Sigmoid colon (tissue), 7 donors: ENCODE measurements around the gene ATXN10. TPM values are rescaled to one million over a fixed set of nuclear protein-coding genes. Genes with fewer than 3 reads are reported as not detected.

Experiments
- DNase-seq: peaks from one replicate; pipeline ENCODE4 v3.0.0-alpha.2; 2019
- H3K27ac ChIP-seq, 4 donors: fragments of 200-600 bp; sonication (generic); one replicate each; pipeline ENCODE4 v1.5.1; 2016 to 2019; ENCODE audit warnings: mild to moderate bottlenecking in 1 of 4
- H3K27me3 ChIP-seq, 3 donors: fragments of 200-600 bp; sonication (generic); one replicate each; pipeline ENCODE4 v1.5.1; 2019; ENCODE audit warnings: mild to moderate bottlenecking in 1 of 3
- H3K36me3 ChIP-seq, 4 donors: fragments of 200-600 bp; sonication (generic); one replicate each; pipeline ENCODE4 v1.5.1; 2016 to 2019
- H3K4me1 ChIP-seq, 4 donors: fragments of 200-600 bp; sonication (generic); one replicate each; pipeline ENCODE4 v1.5.1; 2017 to 2019
- H3K4me3 ChIP-seq, 4 donors: fragments of 200-600 bp; sonication (generic); one replicate each; pipeline ENCODE4 v1.5.1; 2017 to 2019; ENCODE audit warnings: mild to moderate bottlenecking in 2 of 4, moderate library complexity in 1 of 4
- H3K9me3 ChIP-seq, 4 donors: fragments of 200-600 bp in 3 of 4; sonication (generic) in 3 of 4; one replicate each; pipeline versions ENCODE4 v1.5.1 to v1.6.1; 2013 to 2019
- EP300 ChIP-seq, 4 donors: sonication (generic); formaldehyde crosslinking; IDR thresholded peaks; one replicate each; pipeline ENCODE4 v1.6.1; 2017; ENCODE audit warnings: antibody characterized with exemption in 4 of 4
- POLR2A ChIP-seq, 2 donors: fragments of 450-650 bp; IDR thresholded peaks; one replicate each; pipeline ENCODE4 v1.6.1; 2016; ENCODE audit warnings: antibody characterized with exemption in 2 of 2, mild to moderate bottlenecking in 2 of 2, moderate library complexity in 2 of 2
- POLR2AphosphoS5 ChIP-seq, 4 donors: sonication (generic); formaldehyde crosslinking; IDR thresholded peaks; one replicate each; pipeline ENCODE4 v1.6.1; 2017; ENCODE audit warnings: antibody characterized with exemption in 4 of 4
- WGBS, 2 donors: extraction: QIAGEN DNeasy Blood & Tissue Kit; methylation state at CpG; one replicate each; pipeline ENCODE4 v1.1.7; 2013; 5-methylcytosine and 5-hydroxymethylcytosine counted together
- intact Hi-C: fragments of 100-400 bp; cut with DNase I; formaldehyde crosslinking; loops from one replicate; pipeline ENCODE4 v1.15.1; 2023
- polyA plus RNA-seq, 3 donors: library from polyadenylated mRNA; stranded (reverse); fragments of 200-250 nt; gene quantifications; one replicate each; pipeline ENCODE4 v1.2.3, GENCODE V29; 2013
- total RNA-seq, 4 donors: library from RNA; depleted of rRNA; stranded (reverse); fragments of >200 nt; gene quantifications; one replicate each; pipeline ENCODE4 v1.1.0, GENCODE V29; 2016
- TF ChIP-seq, protein P1 (sequence below), 4 experiments: fragments of 450-650 bp in 3 of 4; fragments of 200-600 bp in 1 of 4; IDR thresholded peaks; one replicate each; pipeline ENCODE4 v1.5.1; 2016 to 2019; ENCODE audit warnings: antibody characterized with exemption in 4 of 4, mild to moderate bottlenecking in 3 of 4, moderate library complexity in 2 of 4
- donor health status: healthy with polysubstance abuse.
- donor health status: Bipolar disorder and iron deficiency.
- donor health status: healthy.

The ATXN10 gene
- total and polyA plus RNA-seq, 7 donors, result 37.9 to 187 (median 160) TPM

DNA sequence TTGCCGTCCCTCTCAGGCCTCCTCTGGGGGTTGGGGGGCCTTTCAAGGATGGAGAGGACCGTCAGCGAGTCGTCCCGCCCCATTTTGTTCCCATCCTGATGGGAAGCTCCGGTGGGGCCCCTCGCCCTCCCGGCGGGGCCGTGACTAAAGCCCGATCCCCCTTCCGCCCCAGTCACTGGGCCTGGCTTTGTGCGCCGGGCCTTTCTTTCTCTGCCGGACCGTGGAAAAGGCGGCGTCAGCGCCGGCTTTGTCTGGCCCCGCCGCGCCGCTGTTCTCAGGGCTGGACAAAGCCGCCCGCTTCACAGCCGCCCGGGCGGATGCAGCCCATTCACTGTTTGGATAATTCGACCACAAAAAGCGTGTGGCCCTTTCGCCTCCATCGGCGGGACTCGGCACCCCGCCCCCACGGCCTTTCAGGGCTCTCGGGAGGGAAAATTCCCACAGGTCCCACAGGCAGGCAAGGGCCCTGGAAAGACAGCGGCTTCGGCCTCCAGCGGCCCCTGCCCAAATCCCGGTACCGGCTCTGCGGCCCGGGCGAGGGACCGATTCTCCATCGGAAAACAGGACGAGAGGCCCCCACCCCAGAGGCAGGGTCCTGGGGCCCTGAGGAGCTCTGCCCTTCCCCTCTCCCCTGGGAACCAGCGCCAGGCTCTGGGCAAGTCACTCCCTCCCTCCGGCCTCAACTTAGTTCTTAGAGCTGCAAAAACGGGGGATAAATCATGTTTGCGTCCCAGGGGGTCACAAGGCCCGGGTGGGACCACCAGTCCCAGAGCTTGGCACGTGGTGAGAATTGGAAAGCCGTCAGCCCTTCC, 218.1 kb downstream of the ATXN10 start:
- Histone ChIP-seq H3K4me3 (no peak overlapping the region), H3K4me1 (peaks cover 0 to 7% (median 2%) of the 10 kb centered on the region in 4 donors), H3K27ac (no peak overlapping the region), H3K36me3 (no peaks in the 10 kb centered on the region), H3K9me3 (no peaks in the 10 kb centered on the region), H3K27me3 (peaks cover 0 to 69% (median 34%) of the 10 kb centered on the region in 3 donors)
- 38 to 43% methylated on average over 56 of the region's 56 CpGs for WGBS, 2 donors
- TF ChIP-seq POLR2AphosphoS5 (IDR thresholded peaks at IDR 0.05) (no peak), POLR2A (IDR thresholded peaks at IDR 0.05) (no peak), EP300 (IDR thresholded peaks at IDR 0.05) (no peak)
- TF ChIP-seq, protein P1, sequence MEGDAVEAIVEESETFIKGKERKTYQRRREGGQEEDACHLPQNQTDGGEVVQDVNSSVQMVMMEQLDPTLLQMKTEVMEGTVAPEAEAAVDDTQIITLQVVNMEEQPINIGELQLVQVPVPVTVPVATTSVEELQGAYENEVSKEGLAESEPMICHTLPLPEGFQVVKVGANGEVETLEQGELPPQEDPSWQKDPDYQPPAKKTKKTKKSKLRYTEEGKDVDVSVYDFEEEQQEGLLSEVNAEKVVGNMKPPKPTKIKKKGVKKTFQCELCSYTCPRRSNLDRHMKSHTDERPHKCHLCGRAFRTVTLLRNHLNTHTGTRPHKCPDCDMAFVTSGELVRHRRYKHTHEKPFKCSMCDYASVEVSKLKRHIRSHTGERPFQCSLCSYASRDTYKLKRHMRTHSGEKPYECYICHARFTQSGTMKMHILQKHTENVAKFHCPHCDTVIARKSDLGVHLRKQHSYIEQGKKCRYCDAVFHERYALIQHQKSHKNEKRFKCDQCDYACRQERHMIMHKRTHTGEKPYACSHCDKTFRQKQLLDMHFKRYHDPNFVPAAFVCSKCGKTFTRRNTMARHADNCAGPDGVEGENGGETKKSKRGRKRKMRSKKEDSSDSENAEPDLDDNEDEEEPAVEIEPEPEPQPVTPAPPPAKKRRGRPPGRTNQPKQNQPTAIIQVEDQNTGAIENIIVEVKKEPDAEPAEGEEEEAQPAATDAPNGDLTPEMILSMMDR (IDR thresholded peaks at IDR 0.05), result no peak
- DNase-seq, result no peak
- intact Hi-C loops, result no loop called here

DNA sequence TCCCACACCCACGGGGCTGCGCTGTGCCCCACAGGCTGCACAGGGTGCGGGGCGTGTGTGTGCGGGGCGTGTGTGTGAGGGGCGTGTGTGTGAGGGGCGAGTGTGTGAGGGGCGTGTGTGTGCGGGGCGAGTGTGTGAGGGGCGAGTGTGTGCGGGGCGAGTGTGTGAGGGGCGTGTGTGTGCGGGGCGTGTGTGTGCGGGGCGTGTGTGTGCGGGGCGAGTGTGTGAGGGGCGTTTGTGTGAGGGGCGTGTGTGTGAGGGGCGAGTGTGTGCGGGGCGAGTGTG, 218.7 kb downstream of the ATXN10 start:
- Histone ChIP-seq H3K4me1 (peaks cover 0 to 7% (median 2%) of the 10 kb centered on the region in 4 donors), H3K27ac (no peak overlapping the region), H3K9me3 (no peaks in the 10 kb centered on the region), H3K36me3 (no peaks in the 10 kb centered on the region), H3K27me3 (peaks cover 0 to 66% (median 34%) of the 10 kb centered on the region in 3 donors), H3K4me3 (no peak overlapping the region)
- TF ChIP-seq, protein P1 (IDR thresholded peaks at IDR 0.05), result no peak
- TF ChIP-seq POLR2A (IDR thresholded peaks at IDR 0.05), result no peak
- no peak for TF ChIP-seq POLR2AphosphoS5 (IDR thresholded peaks at IDR 0.05)
- no peak for TF ChIP-seq EP300 (IDR thresholded peaks at IDR 0.05)
- intact Hi-C loops, result no loop called here
- WGBS, 2 donors, result 87 to 94% methylated on average over 26 of the region's 26 CpGs
- DNase-seq, result no peak

DNA sequence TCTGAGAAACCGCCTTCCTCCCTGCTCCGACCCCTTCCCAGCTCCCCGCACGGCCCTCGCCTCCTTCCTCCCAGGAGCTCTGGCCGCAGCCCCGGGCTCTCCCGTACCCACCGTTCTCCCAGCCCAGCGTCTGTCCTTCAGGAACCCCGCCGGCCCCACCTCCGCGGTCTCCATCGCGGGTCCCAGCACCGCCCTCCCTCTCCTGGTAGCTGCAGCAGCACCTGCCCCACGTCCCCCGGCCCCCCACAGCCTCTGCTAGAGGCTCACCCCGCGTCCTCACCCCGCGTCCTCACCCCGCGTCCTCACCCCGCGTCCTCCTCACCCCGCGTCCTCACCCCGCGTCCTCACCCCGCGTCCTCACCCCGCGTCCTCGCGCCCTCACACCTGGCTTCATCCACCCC, 219.4 kb downstream of the ATXN10 start:
- Histone ChIP-seq H3K4me3 (no peak overlapping the region), H3K4me1 (peaks cover 0 to 7% (median 2%) of the 10 kb centered on the region in 4 donors), H3K27me3 (peaks cover 0 to 59% (median 34%) of the 10 kb centered on the region in 3 donors), H3K9me3 (no peaks in the 10 kb centered on the region), H3K36me3 (no peaks in the 10 kb centered on the region), H3K27ac (no peak overlapping the region)
- 77 to 87% methylated on average over 37 of the region's 37 CpGs for WGBS, 2 donors
- intact Hi-C loops, result no loop called here
- no peak for TF ChIP-seq POLR2AphosphoS5 (IDR thresholded peaks at IDR 0.05)
- TF ChIP-seq POLR2A (IDR thresholded peaks at IDR 0.05), result no peak
- TF ChIP-seq, protein P1 (IDR thresholded peaks at IDR 0.05), result no peak
- no peak for TF ChIP-seq EP300 (IDR thresholded peaks at IDR 0.05)
- DNase-seq, result no peak

DNA sequence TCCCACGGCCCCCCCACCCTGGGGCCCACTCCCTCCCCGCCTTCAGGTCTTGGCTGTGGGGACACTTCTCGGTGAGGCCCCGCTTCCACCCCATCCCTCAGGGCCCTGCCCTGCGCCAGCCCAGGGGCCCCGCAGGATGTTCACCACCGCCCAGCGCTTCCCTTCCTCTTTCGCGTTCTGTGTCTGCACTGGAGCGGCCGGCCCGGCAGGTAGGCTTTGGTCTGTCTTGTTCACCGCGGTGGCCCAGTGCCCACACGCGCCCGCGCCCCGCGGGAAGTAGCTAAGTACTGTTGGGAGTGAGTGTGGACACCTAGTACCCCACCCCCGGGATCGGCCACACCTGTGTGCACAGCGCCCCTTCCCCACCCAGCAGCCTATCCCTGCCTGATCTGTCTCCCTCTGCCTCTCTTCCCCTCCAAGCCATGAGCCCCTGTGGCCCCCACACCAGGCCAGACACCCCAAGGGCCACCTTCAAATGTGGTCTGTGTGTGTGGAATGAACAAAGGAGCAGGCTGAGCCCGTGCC, 219.9 kb downstream of the ATXN10 start:
- 48 to 66% methylated on average over 25 of the region's 25 CpGs for WGBS, 2 donors
- Histone ChIP-seq H3K27me3 (peaks cover 0 to 53% (median 34%) of the 10 kb centered on the region in 3 donors), H3K4me1 (peaks cover 0 to 7% (median 2%) of the 10 kb centered on the region in 4 donors), H3K36me3 (no peaks in the 10 kb centered on the region), H3K9me3 (no peaks in the 10 kb centered on the region), H3K27ac (no peak overlapping the region), H3K4me3 (no peak overlapping the region)
- TF ChIP-seq, protein P1 (IDR thresholded peaks at IDR 0.05), result no peak
- TF ChIP-seq POLR2A (IDR thresholded peaks at IDR 0.05) (no peak), POLR2AphosphoS5 (IDR thresholded peaks at IDR 0.05) (no peak), EP300 (IDR thresholded peaks at IDR 0.05) (no peak)
- no peak for DNase-seq
- intact Hi-C loops, result no loop called here
